Activated CD8-positive, alpha-beta memory T cell treated with anti-CD3 and anti-CD28 coated beads, Interleukin-2, amount 50 U/mL, for 1 hour (primary cell): ENCODE data around the gene CELSR3.

ENCODE experiments used
- DNase-seq: peaks from one replicate; pipeline ENCODE4 v3.0.0-alpha.2; 2020; ENCODE audit errors: extremely low read depth

Gene CELSR3

GRCh38 chr3:48660800-48661400 lies 1.8 kb downstream of the CELSR3 start:
- no peak for DNase-seq

- DNase-seq = no peak
Measured at GRCh38 chr3:48656841-48657281, 5.8 kb downstream of the CELSR3 start.

DNA sequence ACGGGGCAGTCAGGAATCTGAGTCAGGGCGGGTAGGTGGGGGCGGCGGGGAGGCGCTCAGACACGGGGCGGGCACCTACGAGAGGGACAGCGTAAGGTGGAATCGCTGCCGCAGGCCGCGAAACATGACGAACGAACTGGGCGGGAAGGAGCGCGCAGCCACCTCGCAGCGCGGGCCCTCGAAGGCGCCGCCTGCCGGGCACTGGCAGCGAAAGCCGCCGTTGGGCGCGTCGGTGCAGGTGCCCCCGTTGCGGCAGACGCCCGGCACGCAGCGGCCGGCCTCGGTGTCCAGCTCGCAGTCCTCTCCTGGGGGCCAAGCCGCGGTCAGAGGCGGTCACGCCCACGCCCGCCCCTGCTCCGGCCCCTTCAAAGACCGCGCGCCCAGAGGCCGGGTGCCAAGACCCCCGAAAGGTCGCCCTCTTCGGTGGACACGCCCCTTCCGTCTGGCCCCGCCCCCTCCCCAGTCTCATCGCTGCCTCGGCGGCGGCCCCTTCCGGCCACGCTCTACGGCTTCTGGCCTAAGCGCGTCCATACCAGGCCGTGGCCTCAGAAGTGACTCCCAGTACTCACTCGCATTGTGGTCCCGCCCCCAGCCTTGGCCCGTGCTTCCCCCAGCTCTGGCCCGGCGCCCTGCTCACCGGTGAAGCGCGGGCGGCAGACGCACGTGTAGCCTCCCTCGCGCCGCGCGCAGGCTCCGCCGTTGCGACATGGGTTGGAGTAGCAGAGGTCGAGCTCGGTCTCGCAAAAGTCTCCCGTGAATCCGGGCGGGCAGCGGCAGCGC lies 6.4 kb downstream of the CELSR3 start:
- peak; percentile 57 for DNase-seq

- peak; percentile 25 for DNase-seq
Measured at GRCh38 chr3:48655606-48656005, 7.1 kb downstream of the CELSR3 start.

DNA sequence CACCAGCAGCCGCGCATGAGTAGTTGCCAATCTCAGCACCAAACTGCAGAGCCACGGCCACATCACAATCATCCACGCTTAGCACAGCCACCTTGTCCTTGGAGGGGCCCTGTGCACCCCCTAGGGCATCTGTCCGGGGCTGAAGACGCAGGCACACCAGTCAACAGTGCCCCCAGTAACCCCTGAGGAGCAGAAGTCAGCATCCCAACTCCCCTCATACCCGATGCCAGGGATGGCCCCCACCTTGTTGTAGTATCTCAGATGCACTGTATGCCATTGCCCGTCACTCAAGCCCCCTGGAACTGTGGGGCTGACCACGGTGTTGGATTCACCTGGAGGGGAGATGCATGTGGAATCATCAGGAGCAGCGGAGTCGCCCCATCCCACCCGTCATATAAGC lies 7.6 kb downstream of the CELSR3 start:
- DNase-seq = no peak

DNA sequence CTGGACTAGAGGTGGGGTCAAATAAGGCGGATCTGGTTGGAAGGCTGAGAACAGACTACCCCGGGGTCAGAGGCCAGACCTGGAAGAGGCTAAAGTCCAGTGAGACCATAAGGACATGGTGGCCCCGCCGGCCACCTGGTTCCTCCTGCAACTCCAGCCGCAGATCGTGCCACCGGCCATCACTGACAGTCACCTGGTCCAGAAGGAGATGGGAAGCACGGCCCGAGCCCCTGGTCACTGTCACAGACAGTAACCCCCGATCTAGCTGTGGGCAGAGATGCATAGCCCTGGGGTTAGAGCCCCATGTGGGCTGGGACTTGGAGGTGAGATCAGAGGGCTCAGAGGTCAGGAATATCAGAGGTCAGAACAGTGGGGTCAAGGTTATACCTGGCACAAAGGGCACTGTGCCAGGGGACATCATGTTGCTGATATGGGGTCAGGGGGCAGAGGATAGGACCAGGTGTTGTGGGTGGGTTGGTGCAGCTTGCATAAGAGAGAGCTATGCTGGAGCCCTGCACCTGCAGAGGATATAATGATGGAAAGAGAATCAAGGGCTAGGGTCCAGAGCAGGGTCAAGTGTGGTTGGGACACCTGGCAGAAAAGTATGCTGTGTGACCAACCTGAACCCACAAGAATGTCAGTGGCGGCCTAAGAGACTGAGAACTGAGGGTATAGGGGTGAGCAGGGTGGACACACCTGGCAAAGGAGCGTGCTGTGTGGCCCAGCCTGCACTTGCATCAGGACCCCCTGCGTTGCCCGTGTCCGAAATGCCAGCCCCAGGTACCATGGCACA lies 9.6 kb downstream of the CELSR3 start:
- no peak for DNase-seq

DNA sequence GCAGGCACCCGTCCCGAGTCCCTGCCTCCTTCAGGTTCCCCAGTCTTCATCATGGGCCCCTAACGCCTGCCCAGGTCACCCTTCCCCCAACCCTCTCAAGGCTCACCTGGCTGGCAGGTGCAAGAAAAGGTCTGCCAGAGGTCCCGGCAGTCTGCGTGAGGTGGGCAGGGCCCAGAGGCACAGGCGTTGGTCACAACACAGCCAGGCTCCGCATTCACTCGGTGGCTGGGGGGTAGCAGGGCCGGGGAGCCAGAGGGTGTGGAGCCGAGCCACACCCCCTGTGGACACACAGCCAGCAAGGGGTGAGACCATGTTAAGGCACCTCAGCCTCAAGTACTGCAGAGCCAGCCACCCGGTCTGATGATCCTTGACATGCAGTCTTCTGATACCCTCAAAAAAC lies 10.9 kb downstream of the CELSR3 start:
- no peak for DNase-seq

DNA sequence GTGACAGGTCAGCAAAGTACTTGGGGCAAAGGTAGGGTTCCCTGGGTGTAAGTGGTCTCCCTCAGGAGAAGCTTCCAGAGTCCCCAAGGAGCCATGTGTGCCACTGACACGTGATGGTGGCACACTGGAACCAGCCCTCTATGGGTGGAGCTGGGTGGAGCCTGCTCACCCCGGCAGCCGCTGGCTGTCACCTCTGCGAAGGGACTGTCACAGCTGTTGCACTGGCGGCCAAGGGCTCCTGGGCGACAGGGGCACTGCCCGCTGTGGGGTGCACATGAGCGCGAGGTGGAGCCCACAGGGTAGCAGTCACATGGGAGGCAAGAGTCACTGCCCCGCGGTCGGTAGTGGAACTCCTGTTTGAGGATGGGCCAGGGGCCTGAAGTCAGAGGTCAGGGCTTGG lies 12.0 kb downstream of the CELSR3 start:
- DNase-seq = no peak

DNA sequence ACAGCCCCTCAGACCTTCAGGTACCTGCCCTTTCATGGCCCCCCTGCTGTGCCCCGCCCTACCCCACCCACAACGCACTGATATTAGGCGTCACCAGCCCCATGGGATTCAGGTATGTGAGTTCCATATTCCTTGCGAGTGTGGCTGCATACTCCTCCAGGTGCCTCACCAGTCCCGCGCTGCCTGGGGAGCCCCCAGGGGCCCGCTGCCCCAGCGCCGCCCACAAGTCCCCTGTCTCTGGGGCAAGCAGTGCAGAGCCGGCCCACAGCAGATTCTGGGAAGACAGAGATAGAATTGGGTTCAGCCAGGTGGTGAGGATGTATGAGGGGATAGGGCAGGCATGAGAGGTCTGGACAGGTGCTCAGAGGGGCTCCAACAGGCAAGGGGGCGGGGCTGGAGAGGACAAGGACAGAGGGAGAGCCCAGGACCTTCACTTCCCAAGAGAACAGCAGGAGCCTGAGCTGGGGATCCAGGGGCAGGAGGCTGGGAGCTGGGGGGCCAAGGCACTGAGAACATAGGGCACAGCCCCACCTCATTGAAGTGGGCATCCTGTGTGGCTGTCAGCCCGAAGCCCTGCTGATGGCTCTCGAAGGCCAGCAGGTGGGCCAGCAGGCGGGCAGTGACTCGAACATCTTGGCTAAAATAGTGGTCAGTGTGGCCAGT lies 14.4 kb downstream of the CELSR3 start:
- no peak for DNase-seq

DNA sequence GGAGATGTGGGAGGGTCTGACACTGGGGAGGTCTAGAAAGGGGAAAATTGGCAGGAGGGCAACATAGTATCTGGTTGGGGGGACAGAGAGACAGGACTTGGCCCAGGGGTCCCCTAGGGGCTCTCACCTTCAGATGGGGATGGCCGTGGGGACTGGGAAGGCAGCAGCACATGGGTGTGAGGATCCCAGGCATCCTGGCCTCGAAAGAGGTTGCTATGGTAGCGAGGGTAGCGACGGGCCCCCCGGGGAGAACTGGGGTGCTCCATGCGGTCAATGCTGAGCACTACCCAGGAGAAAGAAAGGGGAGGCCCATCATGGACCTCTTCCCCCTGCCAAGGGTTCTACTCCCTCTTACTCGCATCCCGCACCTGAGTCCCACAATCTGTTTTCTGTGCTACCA lies 15.0 kb downstream of the CELSR3 start:
- DNase-seq = no peak

GRCh38 chr3:48644898-48645760 lies 17.6 kb downstream of the CELSR3 start:
- DNase-seq = no peak

- DNase-seq = no peak
Measured at GRCh38 chr3:48642605-48643004, 20.1 kb downstream of the CELSR3 start.

DNA sequence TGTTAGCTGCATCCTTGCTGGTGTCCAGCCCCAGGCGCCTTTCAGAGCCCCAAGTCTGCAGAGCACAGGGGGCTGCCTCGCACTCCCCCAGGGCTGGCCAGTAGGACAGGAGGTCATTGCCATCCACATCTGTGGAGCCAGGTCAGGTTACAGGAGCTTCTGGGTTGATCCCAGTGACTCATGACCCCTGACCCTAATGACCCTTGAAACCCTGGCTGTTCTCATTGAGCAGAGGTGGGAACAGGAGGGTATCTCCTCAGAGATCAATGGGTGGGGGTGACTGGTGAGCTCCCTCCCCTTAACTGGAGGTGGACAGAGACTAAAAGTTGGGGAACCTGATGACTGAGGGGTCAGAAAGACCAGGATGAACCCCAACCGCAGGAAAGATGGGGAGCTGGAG lies 21.3 kb downstream of the CELSR3 start:
- no peak for DNase-seq

- no peak for DNase-seq
Measured at GRCh38 chr3:48639944-48640606, 22.6 kb downstream of the CELSR3 start.

DNA sequence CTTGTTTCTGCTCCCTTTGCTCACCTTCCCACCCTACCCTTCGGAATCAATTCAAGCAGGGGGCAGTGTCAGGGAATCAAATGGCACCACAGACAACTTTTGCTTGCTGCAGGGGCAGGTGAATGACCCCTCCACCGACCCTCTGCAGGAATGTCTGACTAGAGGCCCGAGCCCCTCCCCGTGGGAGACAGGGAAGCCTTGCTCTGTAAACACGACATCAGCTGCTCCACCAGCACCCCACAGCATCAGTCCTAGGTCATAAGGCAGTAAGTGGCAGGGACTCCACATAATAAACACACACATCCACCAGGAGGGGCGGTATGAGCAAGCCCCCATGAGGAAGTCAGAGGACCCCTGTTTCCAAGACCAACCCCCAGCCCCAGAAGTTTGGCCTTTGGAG lies 25.4 kb downstream of the CELSR3 start:
- DNase-seq = no peak

DNA sequence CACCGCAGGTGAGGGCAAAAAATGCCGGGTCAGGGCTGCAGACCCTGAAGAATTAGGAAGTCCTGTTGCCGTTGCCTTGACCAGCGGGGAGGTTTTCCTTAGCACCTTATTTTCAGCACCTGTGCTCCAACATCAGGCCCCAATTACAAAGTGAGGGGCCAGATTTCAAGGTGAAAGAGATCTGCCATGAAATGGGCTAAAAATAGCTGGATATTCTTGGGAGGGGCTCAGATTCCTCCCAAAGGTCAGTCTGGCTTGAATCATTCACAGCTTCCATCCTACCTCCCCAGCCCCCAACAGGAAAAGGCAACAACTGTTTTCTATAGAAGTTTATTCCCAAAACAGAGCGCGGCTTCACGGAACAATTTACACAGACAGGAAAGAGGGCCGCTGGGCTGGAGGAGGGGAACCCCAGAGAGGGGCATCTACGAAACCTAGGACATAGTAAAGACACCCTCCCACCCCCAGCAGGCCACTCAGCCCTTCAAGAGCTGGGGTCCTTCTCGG lies 26.5 kb downstream of the CELSR3 start:
- DNase-seq = no peak

GRCh38 chr3:48635222-48636021 lies 27.3 kb downstream of the CELSR3 start, which contains the start of gene SLC26A6:
SLC26A6 (minus strand) TSS chr3:48635461; CDS start chr3:48635393, 68 bp downstream.
- DNase-seq = peak; percentile 69

DNA sequence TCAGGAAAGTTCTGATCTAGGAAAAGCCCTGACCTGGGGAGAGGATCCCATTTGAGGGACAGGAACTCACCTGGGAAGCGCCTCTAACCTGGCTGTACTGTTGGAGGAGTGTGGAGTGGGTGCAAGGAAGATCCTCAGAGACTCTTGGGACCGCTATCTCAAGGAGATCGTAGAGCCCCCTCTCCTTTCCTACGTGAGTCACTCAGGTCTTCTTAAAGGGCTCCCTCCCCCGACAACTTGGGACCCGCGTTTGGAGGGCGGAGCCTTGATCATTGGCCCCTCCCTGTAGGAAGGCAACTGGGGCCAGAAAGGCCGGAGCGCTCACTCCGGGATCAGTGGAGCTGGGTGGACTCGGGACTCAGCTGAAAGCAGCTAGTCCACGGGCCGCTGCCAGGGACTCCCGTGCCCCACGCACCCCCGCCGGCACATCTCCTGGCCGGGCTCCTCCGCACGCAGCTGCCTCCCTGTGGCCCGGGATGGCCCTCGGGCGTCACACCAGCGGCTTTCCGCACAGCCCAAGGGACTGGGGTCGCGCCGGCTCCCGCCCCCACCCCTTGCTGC lies 27.9 kb downstream of the CELSR3 start:
- DNase-seq = no peak

DNA sequence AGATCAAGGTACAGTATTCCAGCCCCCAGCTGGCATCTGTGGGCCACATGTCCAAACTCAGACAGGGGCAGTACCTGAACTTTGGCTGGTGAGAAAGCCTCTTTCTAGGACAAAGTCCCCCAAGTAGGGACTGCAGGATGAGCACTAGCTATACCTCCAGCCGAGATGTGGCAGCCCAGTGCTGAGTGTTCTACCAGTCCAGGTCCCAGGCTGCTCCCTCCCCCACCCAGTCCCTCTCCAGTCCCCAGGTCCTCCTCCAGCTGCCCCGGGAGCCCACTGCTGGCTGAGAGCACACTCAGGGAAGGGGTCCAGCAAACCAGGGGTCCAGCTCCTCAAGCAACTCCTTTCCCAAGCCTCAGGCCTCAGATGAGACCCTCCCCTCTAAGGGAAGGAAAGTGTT lies 28.9 kb downstream of the CELSR3 start:
- DNase-seq = no peak
